ENCODE measurements around the gene TSFM.
"Not testable (repeated sequence)": the region's sequence is repeated elsewhere in the genome, so short reads cannot be mapped to it uniquely, and the experiment has no call there.

Gene TSFM

DNA sequence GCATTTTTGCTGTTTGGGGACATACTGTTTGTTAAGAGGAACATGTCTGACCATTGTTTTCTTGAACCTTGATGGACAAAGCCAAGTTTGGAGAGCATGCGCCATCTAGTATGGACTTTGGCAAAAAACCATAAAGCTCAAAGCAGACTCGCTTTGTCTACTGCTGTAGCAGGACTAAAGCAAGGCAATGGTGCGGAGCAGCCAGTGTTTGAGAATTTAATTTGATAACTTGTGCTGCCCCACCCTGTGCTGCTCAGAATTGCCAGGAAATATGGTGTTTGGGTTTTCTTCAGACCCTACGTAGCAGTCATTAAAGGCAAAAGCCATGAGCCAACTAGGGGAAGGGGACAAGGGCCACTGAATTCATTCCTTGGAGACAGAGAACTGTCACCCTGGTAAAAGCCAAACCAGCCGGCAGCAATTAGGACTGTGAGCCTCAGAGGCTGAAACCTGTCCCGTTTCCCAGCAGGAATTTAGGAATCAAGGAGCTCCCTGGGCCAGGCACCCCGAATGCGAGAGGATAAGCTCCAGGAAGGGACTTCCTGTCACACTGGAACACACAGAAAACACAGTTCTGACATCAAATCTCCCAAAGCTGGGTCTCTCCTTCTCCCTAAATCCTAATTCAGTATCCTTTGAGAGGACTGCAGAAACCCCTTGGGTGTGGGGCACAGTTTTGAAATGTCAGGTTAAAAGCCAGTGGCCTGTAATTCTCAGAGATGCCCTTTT is 34.8 kb downstream of the TSFM start:
- Histone ChIP-seq H3K4me3 (ENCODE audit: low read length) (no peak overlapping the region), H3K27ac (ENCODE audit: low read depth, low read length) (no peak overlapping the region), H3F3A (ENCODE audit: control insufficient read depth, insufficient read depth) (no peaks in the 10 kb centered on the region), H3K27me3 (ENCODE audit: control insufficient read depth, low read length) (no peaks in the 10 kb centered on the region), H4K20me1 (ENCODE audit: control insufficient read depth, insufficient read depth, low read depth, low read length) (no peaks in the 10 kb centered on the region), H3K79me2 (ENCODE audit: control insufficient read depth, low read length) (no peaks in the 10 kb centered on the region), H3K4me1 (ENCODE audit: control insufficient read depth, low read length) (no peaks in the 10 kb centered on the region), H3K9me2 (replicated peaks; ENCODE audit: control insufficient read depth, low read length) (no peaks in the 10 kb centered on the region), H3K36me3 (ENCODE audit: control insufficient read depth, low read length) (no peaks in the 10 kb centered on the region), H3K9me3 (ENCODE audit: control insufficient read depth, insufficient read depth, low read length) (no peaks in the 10 kb centered on the region), H3K4me2 (ENCODE audit: low read length) (no peak overlapping the region)
- TF ChIP-seq EZH2phosphoT487 (IDR thresholded peaks at IDR 0.05; ENCODE audit: borderline replicate concordance, low read length), result no peak
- no peak for TF ChIP-seq CTCF (IDR thresholded peaks at IDR 0.05; ENCODE audit: low read depth, low read length, poor library complexity, severe bottlenecking)

DNA sequence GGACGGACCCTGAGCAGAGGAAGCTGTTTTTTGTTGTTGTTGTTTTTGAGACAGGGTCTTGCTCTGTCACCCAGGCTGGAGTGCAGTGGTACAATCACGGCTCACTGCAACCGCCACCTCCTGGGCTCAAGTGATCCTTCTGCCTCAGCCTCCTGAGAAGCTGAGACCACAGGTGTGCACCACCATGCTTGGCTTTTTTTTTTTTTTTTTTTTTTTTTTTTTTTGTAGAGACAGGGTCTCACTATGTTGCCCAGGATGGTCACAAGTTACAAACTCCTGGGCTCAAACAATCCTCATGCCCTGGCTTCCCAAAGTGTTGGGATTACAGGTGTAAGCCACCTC is 35.4 kb downstream of the TSFM start:
- not testable (repeated sequence) for H3K36me3 ChIP-seq (ENCODE audit: control insufficient read depth, low read length); H3K27ac ChIP-seq (ENCODE audit: low read depth, low read length)

GRCh38 chr12:57820119-57820518 is 37.5 kb downstream of the TSFM start:
- not testable (repeated sequence) for H4K20me1 ChIP-seq (ENCODE audit: control insufficient read depth, insufficient read depth, low read depth, low read length); H3K79me2 ChIP-seq (ENCODE audit: control insufficient read depth, low read length); H3F3A ChIP-seq (ENCODE audit: control insufficient read depth, insufficient read depth); H3K4me2 ChIP-seq (ENCODE audit: low read length); H3K9me3 ChIP-seq (ENCODE audit: control insufficient read depth, insufficient read depth, low read length); H3K4me3 ChIP-seq (ENCODE audit: low read length); H3K27me3 ChIP-seq (ENCODE audit: control insufficient read depth, low read length); H3K4me1 ChIP-seq (ENCODE audit: control insufficient read depth, low read length); H3K9me2 ChIP-seq (replicated peaks; ENCODE audit: control insufficient read depth, low read length); H3K27ac ChIP-seq (ENCODE audit: low read depth, low read length)
- peaks cover 24% of the 10 kb centered on the region for H3K36me3 ChIP-seq (ENCODE audit: control insufficient read depth, low read length)

More for the DNA sequence above, 35.4 kb downstream of the TSFM start:
- not testable (repeated sequence) for H3K4me3 ChIP-seq (ENCODE audit: low read length); H3K9me3 ChIP-seq (ENCODE audit: control insufficient read depth, insufficient read depth, low read length); H3F3A ChIP-seq (ENCODE audit: control insufficient read depth, insufficient read depth); H3K79me2 ChIP-seq (ENCODE audit: control insufficient read depth, low read length); H3K27me3 ChIP-seq (ENCODE audit: control insufficient read depth, low read length); H3K4me1 ChIP-seq (ENCODE audit: control insufficient read depth, low read length); H3K4me2 ChIP-seq (ENCODE audit: low read length); H4K20me1 ChIP-seq (ENCODE audit: control insufficient read depth, insufficient read depth, low read depth, low read length); H3K9me2 ChIP-seq (replicated peaks; ENCODE audit: control insufficient read depth, low read length)

DNA sequence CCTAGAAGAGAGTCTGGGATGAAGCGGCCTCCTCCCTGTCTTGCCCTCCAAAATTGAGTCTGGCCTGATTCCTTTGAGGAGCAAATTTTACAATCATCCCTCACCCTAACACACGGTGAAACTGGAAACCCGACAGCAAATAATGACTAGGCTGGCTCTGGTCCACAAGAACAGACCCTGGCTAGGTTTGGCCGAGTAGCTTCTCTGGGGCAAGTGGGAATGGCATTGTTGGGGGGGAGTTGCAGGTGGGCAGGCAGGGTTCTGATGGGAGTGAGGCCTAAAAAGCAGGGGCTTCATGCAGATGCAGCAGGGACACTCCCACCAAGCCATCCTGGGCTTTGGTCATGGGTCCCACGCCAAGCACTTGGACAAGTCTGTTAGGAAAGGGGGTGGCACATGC is 38.4 kb downstream of the TSFM start:
- H3K9me3 ChIP-seq (ENCODE audit: control insufficient read depth, insufficient read depth, low read length); H3K9me2 ChIP-seq (replicated peaks; ENCODE audit: control insufficient read depth, low read length); H3F3A ChIP-seq (ENCODE audit: control insufficient read depth, insufficient read depth); H3K4me1 ChIP-seq (ENCODE audit: control insufficient read depth, low read length); H3K27ac ChIP-seq (ENCODE audit: low read depth, low read length); H4K20me1 ChIP-seq (ENCODE audit: control insufficient read depth, insufficient read depth, low read depth, low read length); H3K27me3 ChIP-seq (ENCODE audit: control insufficient read depth, low read length); H3K4me2 ChIP-seq (ENCODE audit: low read length); H3K79me2 ChIP-seq (ENCODE audit: control insufficient read depth, low read length); H3K4me3 ChIP-seq (ENCODE audit: low read length): not testable (repeated sequence)
- peaks cover 28% of the 10 kb centered on the region for H3K36me3 ChIP-seq (ENCODE audit: control insufficient read depth, low read length)

DNA sequence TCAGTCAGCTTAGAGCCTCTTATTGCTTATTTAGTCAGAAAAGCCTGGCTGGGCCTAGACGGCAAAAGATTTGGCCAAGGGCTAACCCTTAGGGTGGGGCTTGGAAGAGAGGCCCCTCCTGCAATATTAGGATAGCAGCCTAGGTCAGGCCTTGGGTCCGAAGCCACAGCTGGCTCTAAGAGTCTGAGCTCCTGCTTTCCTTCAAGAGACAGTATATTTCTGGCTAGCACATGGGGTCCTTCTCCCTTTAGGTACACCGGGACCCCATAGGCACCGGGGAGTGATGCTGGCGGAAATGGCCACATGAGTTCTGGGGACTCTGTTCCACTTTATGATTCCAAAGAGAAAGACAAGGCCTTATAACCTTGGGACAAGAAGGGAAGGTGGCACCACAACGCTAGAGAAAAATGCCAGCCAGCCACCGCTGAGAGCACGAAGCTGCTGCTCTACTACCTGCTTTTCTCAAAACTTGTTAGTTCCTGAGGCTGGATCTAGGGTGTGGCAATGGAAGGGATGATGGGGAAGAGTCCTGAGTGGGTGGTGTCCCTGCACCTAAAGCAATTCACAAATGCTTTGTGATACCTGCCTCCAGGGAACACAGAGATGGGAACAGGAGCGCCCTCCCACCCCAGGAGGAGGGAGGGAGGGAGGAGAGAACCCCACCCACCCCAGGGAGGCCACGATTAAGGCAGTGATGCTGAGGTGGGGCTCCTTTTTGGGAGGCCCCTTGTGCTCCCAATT is 39.1 kb downstream of the TSFM start:
- Histone ChIP-seq H3K4me3 (ENCODE audit: low read length) (no peak overlapping the region), H3K9me3 (ENCODE audit: control insufficient read depth, insufficient read depth, low read length) (no peaks in the 10 kb centered on the region), H3K9me2 (replicated peaks; ENCODE audit: control insufficient read depth, low read length) (no peaks in the 10 kb centered on the region), H3K79me2 (ENCODE audit: control insufficient read depth, low read length) (no peaks in the 10 kb centered on the region), H3F3A (ENCODE audit: control insufficient read depth, insufficient read depth) (no peaks in the 10 kb centered on the region), H3K4me1 (ENCODE audit: control insufficient read depth, low read length) (no peaks in the 10 kb centered on the region), H4K20me1 (ENCODE audit: control insufficient read depth, insufficient read depth, low read depth, low read length) (no peaks in the 10 kb centered on the region), H3K27ac (ENCODE audit: low read depth, low read length) (no peak overlapping the region), H3K27me3 (ENCODE audit: control insufficient read depth, low read length) (no peaks in the 10 kb centered on the region), H3K4me2 (ENCODE audit: low read length) (no peak overlapping the region), H3K36me3 (ENCODE audit: control insufficient read depth, low read length) (peaks cover 34% of the 10 kb centered on the region)
- no peak for TF ChIP-seq EZH2phosphoT487 (IDR thresholded peaks at IDR 0.05; ENCODE audit: borderline replicate concordance, low read length)
- TF ChIP-seq CTCF (IDR thresholded peaks at IDR 0.05; ENCODE audit: low read depth, low read length, poor library complexity, severe bottlenecking), result no peak

Data from DOHH2 (cell line).